Activated T-helper 1 cell treated with anti-CD3 and anti-CD28 coated beads, Interleukin-12 subunit alpha, Interleukin-12 subunit beta, Interleukin-2, Interleukin-4 antibody, amounts not matched to agents 30 ng/mL and 10 ng/mL and 1 ng/mL, durations not matched to agents 14 hours and 24 hours and 36 hours (primary cell): ENCODE results near the gene NPAS3. TPM values are rescaled to one million over a fixed set of nuclear protein-coding genes. Genes with fewer than 3 reads are reported as not detected.

Experiments used
- DNase-seq: peaks from one replicate; pipeline ENCODE4 v3.0.0; 2021; ENCODE audit warnings: low spot score
- H3K27ac Mint-ChIP-seq: one replicate; pipeline ENCODE4 v1.8.0; 2021; ENCODE audit warnings: mild to moderate bottlenecking, mixed read lengths
- H3K27me3 Mint-ChIP-seq: one replicate; pipeline ENCODE4 v1.8.0; 2022; ENCODE audit warnings: mild to moderate bottlenecking, moderate library complexity, mixed read lengths; ENCODE audit not compliant: insufficient read depth
- H3K36me3 Mint-ChIP-seq: one replicate; pipeline ENCODE4 v1.8.0; 2021; ENCODE audit warnings: low read depth, mixed read lengths
- H3K4me1 Mint-ChIP-seq: one replicate; pipeline ENCODE4 v1.8.0; 2021; ENCODE audit warnings: low read depth, mixed read lengths
- H3K4me3 Mint-ChIP-seq: one replicate; pipeline ENCODE4 v1.8.0; 2021; ENCODE audit warnings: mild to moderate bottlenecking, moderate library complexity, mixed read lengths
- H3K9me3 Mint-ChIP-seq: one replicate; pipeline ENCODE4 v1.8.0; 2021; ENCODE audit warnings: mixed read lengths
- intact Hi-C: fragments of 100-400 bp; cut with micrococcal nuclease; formaldehyde crosslinking; loops from one replicate; pipeline ENCODE4 v1.15.1; 2024
- total RNA-seq: library from RNA; stranded (reverse); gene quantifications from 2 replicates; pipeline ENCODE4 v1.2.3, GENCODE V29; 2022

NPAS3 gene
- total RNA-seq, 1 donor from 2014 or later = not detected

DNA sequence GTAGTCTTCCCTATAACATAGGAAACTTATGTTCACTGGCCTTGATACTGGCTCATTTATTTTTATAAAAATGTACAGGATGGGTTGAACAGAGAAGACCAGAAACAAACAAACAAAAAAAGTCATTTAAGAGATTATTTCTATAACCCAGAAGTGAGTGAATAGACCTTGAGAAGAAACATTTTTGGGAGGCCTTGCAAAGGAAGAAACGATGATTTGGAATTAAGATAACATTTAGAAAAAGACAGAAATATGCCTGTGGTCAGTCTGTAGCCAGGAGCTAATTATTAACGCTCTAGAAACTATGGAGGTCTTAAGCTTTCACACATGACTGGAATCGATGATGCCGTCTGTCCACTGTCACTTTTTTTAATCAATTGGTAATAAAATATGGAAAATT lies 748.2 kb downstream of the NPAS3 start:
- Mint-ChIP-seq H3K4me3 (no peak overlapping the region), H3K9me3 (no peaks in the 10 kb centered on the region), H3K4me1 (no peaks in the 10 kb centered on the region), H3K27me3 (peaks cover 4% of the 10 kb centered on the region), H3K36me3 (no peaks in the 10 kb centered on the region), H3K27ac (no peak overlapping the region)
- intact Hi-C loops = no loop called here
- DNase-seq = no peak

DNA sequence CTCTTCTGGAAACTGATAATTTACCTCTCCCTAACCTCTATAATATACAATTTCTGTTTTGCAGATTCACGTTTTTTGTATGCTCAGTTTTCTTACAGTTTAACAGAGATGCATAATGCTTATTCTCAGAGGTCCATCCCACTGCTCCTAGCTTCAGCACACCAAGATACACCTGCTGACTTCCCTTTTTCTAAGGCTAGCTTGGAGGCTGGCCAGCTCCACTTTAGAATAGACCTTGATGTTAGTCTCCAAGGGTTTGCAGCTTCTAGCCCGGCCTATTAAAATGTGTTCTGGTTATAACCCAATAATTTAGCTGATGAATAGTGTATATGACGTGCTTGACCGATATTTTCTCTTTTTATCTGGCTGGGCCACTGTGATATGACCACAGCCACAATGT lies 751.0 kb downstream of the NPAS3 start:
- Mint-ChIP-seq H3K9me3 (no peaks in the 10 kb centered on the region), H3K27ac (no peak overlapping the region), H3K4me1 (no peaks in the 10 kb centered on the region), H3K4me3 (no peak overlapping the region), H3K36me3 (no peaks in the 10 kb centered on the region), H3K27me3 (peaks cover 4% of the 10 kb centered on the region)
- intact Hi-C loops = no loop called here
- DNase-seq = no peak

DNA sequence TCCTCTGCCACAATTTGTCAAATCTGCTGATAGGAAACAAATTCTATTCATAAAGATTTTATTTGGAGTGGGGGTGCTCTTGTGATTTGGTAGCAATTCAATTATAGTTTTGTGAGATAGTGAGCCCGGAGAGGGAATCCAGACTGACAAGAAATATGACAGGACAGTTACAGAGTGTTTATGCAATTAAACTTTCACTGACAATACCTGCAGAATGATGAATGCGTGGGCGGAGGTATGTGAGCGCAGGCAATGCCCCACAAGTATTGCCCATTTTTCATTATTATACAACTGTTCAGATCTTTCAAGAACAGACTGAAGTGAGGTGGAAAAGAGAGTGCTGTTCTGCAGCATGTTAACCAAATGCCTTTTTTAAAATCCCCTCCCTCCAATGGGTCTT lies 753.2 kb downstream of the NPAS3 start:
- Mint-ChIP-seq H3K27ac (no peak overlapping the region), H3K9me3 (no peaks in the 10 kb centered on the region), H3K36me3 (no peaks in the 10 kb centered on the region), H3K4me1 (no peaks in the 10 kb centered on the region), H3K4me3 (no peak overlapping the region), H3K27me3 (no peaks in the 10 kb centered on the region)
- intact Hi-C loops = no loop called here
- no peak for DNase-seq

DNA sequence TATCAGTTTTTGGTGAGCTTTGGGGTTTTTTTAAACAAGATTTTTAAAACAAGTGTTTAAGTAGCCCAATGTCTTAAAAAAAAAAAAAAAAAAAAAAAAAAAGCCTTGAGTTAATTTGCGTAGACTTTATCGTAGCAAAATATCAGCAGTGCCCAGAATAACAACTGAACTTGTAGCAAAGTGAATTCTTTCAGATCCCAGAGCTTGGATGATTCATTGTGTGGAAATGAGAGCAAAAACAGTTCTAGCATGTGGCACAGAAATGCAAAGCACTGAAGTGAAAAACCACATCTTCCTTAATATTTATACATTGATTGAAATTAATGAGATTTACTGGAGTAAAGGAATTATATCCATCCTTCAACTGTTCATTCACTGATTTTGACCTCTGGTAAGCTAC lies 754.1 kb downstream of the NPAS3 start:
- DNase-seq = no peak
- H3K36me3 Mint-ChIP-seq = no peaks in the 10 kb centered on the region
- no peaks in the 10 kb centered on the region for H3K9me3 Mint-ChIP-seq
- no peaks in the 10 kb centered on the region for H3K4me1 Mint-ChIP-seq
- intact Hi-C loops = no loop called here
- no peak overlapping the region for H3K4me3 Mint-ChIP-seq
- H3K27me3 Mint-ChIP-seq = no peaks in the 10 kb centered on the region
- H3K27ac Mint-ChIP-seq = no peak overlapping the region

DNA sequence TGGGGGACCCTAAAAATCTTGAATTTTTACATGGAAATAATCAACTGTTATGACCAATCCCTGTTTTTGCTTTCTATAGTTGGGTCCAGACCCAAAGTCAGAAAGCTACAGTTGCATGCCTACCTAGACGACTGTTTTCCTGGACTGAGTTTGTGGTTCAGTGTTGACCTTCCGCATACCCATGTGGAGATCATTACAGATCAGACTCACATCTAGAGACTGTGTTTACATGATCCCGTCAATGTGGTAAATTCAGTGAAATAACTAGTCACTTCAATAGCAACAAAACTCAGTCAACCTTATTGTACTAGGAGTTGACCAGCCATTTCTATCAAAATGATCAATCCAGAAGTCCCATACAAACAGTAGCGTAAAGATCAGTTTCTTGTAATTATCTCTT lies 754.6 kb downstream of the NPAS3 start:
- Mint-ChIP-seq H3K9me3 (no peaks in the 10 kb centered on the region), H3K4me3 (no peak overlapping the region), H3K27ac (no peak overlapping the region), H3K4me1 (no peaks in the 10 kb centered on the region), H3K36me3 (no peaks in the 10 kb centered on the region), H3K27me3 (no peaks in the 10 kb centered on the region)
- no peak for DNase-seq
- intact Hi-C loops = no loop called here

DNA sequence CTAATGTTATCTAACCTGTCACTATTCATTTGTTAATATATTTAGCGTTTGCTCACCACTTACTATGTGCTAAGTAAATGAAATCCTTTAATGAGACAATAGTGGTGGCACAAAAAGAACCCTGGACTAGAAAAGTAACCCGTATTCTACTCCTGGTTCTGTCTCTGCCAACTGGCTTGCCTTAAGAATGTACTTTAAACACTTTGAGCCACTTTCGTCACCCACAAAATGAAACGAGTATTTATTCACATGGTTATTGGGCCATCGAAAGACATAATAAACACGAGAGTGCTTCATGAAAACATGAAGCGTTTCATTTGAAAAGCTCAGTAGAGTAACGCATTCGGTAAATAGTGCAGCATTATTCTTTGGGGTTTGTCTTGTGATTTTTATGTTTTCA lies 757.5 kb downstream of the NPAS3 start:
- H3K27me3 Mint-ChIP-seq = no peaks in the 10 kb centered on the region
- H3K27ac Mint-ChIP-seq = no peak overlapping the region
- no peak for DNase-seq
- no peaks in the 10 kb centered on the region for H3K9me3 Mint-ChIP-seq
- intact Hi-C loops = no loop called here
- no peaks in the 10 kb centered on the region for H3K4me1 Mint-ChIP-seq
- no peaks in the 10 kb centered on the region for H3K36me3 Mint-ChIP-seq
- no peak overlapping the region for H3K4me3 Mint-ChIP-seq

DNA sequence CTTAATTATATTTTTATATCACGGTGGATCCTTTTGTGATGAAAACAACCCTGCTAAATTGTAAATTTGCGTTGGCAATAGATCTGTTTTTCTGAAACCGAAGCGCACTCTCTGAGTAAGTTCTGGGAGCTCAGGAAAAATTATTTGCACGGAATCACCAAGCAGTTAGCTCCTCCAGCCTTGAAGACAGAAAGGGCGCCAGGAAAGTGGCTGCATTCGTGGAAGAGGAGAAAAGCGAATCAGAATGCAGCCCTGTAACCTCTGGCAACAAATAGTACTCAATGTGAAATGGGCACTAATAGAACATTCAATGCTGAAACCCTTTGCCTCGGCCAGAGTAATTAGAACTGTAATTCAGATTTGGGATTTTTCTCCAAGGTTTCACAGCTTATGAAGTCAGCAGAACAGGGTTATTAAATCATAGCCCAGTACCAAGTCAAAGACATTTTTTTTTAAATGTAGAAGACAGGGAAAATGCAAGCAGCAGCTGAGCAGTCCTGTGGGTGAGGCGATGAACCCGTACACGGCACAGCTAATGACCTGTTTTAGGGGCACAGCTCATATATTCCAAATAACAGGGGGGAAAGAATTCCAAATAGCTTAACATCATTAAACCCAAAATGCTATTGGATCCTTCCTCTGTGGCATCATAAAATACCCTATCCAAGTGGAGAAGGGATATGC lies 760.8 kb downstream of the NPAS3 start:
- Mint-ChIP-seq H3K4me1 (no peaks in the 10 kb centered on the region), H3K36me3 (no peaks in the 10 kb centered on the region)

DNA sequence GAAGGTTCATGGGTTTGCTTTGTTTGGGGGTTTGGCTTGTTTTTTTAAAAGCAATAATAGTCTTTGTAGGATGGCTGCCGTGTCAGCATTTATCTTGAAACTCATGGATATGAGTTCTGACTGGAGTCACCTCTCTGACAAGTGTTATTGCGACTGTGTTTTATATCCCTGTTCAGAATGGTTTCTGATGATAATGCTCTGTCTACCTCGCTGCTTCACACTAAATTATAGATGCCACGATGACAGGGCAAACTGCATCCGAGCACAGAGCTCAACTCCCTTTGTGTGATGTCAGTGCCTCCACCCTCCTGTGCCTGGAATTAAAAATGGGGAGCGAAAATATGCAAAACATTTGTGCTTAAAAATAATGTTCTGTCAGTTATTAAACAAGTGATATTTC lies 761.4 kb downstream of the NPAS3 start:
- peaks cover 2% of the 10 kb centered on the region for H3K27me3 Mint-ChIP-seq
- intact Hi-C loops = no loop called here
- H3K9me3 Mint-ChIP-seq = no peaks in the 10 kb centered on the region
- H3K4me3 Mint-ChIP-seq = no peak overlapping the region
- no peak overlapping the region for H3K27ac Mint-ChIP-seq
- no peaks in the 10 kb centered on the region for H3K36me3 Mint-ChIP-seq
- DNase-seq = no peak
- H3K4me1 Mint-ChIP-seq = no peaks in the 10 kb centered on the region

More for the DNA sequence above, 760.8 kb downstream of the NPAS3 start:
- DNase-seq = no peak
- Mint-ChIP-seq H3K27me3 (peaks cover under 1% of the 10 kb centered on the region), H3K9me3 (no peaks in the 10 kb centered on the region), H3K4me3 (no peak overlapping the region), H3K27ac (no peak overlapping the region)
- intact Hi-C loops = no loop called here

DNA sequence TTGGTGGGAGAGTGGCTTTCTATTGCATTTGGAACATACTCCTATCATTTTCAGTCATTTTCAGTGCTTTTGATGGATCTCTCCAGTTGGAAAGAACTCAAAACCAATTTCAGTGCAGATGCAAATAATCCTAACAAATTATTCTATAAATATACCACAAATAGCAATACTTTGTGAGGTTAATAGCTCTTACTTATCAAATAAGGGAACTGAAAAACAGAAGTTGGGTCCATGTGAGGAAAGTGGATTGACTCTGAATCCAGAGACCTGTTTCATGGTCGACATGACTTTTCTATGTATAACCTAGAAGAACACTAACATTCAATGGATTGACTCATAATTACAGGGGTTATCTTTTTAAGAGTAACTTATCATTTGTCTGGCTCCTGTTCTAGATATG lies 763.6 kb downstream of the NPAS3 start:
- H3K4me3 Mint-ChIP-seq = no peak overlapping the region
- intact Hi-C loops = no loop called here
- H3K27me3 Mint-ChIP-seq = peaks cover 2% of the 10 kb centered on the region
- H3K4me1 Mint-ChIP-seq = no peaks in the 10 kb centered on the region
- no peak overlapping the region for H3K27ac Mint-ChIP-seq
- no peaks in the 10 kb centered on the region for H3K9me3 Mint-ChIP-seq
- H3K36me3 Mint-ChIP-seq = no peaks in the 10 kb centered on the region
- no peak for DNase-seq

DNA sequence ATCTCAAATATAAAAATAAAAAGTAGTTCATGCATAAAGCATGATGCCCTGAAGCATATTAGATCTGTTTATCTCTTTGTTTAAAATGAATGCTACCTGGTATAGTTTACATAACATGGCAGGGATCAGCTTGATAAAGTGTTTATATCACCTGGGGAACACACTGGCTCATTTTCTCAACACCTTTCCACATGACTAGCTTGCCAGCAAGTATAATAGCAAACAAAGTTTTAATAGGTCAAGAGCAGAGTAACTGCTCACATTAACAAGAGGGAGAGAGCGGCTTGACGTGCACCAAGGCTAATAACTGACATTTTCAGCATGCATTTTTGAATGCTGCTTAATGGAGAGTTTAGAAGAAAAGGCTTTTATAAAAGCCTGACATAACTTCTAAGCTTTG lies 765.8 kb downstream of the NPAS3 start:
- H3K4me3 Mint-ChIP-seq = no peak overlapping the region
- no peak overlapping the region for H3K27ac Mint-ChIP-seq
- intact Hi-C loops = no loop called here
- DNase-seq = no peak
- no peaks in the 10 kb centered on the region for H3K9me3 Mint-ChIP-seq
- peaks cover 2% of the 10 kb centered on the region for H3K27me3 Mint-ChIP-seq
- no peaks in the 10 kb centered on the region for H3K4me1 Mint-ChIP-seq
- no peaks in the 10 kb centered on the region for H3K36me3 Mint-ChIP-seq

DNA sequence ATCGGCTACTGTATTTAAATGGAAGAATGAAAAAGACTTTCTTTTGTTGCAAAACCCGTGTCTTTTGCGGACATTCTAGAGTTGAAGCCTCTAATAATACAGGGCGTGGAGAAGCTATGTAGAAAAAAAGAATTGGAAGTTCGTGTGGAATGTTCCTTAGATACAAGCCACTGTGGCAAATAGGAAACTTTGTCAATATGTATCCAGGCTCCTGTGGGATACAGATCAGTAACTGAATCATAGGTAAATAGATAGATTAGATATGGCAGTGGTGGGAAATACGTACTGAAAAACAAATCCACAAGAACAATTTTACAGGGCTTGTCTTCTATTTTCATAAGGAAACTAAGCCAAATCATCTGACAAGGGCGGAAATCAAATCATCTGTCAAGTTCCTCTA lies 766.8 kb downstream of the NPAS3 start:
- DNase-seq = no peak
- Mint-ChIP-seq H3K9me3 (no peaks in the 10 kb centered on the region), H3K4me3 (no peak overlapping the region), H3K27ac (no peak overlapping the region), H3K4me1 (no peaks in the 10 kb centered on the region), H3K27me3 (peaks cover 2% of the 10 kb centered on the region), H3K36me3 (no peaks in the 10 kb centered on the region)
- intact Hi-C loops = no loop called here

DNA sequence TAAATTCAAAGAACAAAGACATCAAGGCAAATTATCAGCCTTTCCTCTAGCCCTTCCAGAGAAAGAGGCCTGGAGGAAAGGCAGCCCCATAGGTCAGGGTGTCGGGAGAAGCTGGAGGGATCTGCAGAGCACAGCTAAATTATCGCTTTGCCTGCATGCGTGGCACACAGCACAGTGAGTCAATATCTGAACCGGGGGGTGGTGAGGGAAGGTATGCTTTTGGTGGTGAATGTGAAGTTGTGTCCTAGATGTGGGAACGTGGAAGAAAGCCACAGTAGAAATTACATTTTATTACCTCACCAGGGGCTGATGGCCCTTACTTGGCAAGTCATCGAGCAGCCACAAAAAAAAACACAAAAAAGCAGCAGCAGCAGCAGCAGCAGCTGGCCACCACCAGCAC lies 769.0 kb downstream of the NPAS3 start:
- no peak for DNase-seq
- H3K4me1 Mint-ChIP-seq = no peaks in the 10 kb centered on the region
- H3K27ac Mint-ChIP-seq = no peak overlapping the region
- peaks cover 2% of the 10 kb centered on the region for H3K27me3 Mint-ChIP-seq
- no peaks in the 10 kb centered on the region for H3K36me3 Mint-ChIP-seq
- H3K4me3 Mint-ChIP-seq = no peak overlapping the region
- intact Hi-C loops = no loop called here
- H3K9me3 Mint-ChIP-seq = no peaks in the 10 kb centered on the region

DNA sequence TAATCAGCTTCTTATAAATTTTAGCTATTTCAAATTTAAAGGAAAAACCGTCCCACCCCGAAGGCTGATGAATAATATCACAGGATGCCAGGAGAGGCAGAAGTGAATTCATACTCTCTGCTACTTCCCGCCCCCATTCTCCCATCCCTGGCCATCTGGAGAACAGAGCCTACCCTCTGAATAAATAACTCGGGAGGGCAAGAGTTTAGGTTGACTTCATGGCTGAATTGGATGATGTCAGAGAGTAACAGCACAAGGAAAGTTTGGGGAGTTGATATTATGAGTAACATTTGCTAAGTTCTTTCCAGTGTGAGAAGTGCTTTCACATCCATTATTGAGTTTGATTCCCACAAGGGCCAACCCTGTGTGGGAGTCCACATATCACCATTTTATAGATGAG lies 770.6 kb downstream of the NPAS3 start:
- no peak overlapping the region for H3K27ac Mint-ChIP-seq
- H3K36me3 Mint-ChIP-seq = no peaks in the 10 kb centered on the region
- intact Hi-C loops = no loop called here
- H3K27me3 Mint-ChIP-seq = peaks cover 2% of the 10 kb centered on the region
- no peaks in the 10 kb centered on the region for H3K4me1 Mint-ChIP-seq
- DNase-seq = no peak
- no peaks in the 10 kb centered on the region for H3K9me3 Mint-ChIP-seq
- H3K4me3 Mint-ChIP-seq = no peak overlapping the region

DNA sequence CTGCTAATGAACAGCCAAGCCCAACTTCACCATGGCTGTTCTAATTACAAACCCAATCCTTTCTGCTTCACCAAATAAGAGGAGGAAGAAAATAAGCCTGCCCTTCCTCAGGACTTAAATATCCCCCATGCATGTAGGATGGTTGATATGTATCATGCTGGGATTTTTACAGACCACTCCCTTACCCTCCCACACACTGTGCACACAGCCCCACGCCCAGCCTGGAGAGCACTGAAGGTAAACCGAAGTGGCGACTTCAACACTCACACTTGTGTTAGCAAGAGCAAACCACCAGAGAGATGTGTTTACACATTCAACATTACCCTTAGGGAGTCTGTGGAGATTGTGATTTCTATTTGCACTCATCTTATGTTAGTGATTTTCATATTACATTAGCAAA lies 771.0 kb downstream of the NPAS3 start:
- H3K4me1 Mint-ChIP-seq = no peaks in the 10 kb centered on the region
- intact Hi-C loops = no loop called here
- H3K36me3 Mint-ChIP-seq = no peaks in the 10 kb centered on the region
- H3K9me3 Mint-ChIP-seq = no peaks in the 10 kb centered on the region
- H3K27ac Mint-ChIP-seq = no peak overlapping the region
- no peaks in the 10 kb centered on the region for H3K27me3 Mint-ChIP-seq
- no peak for DNase-seq
- H3K4me3 Mint-ChIP-seq = no peak overlapping the region
